Posterior cingulate gyrus (tissue), 11 donors: ENCODE data around the gene EEA1.
"Not testable (repeated sequence)": the region's sequence is repeated elsewhere in the genome, so short reads cannot be mapped to it uniquely, and the experiment has no call there.

Experiments used
- DNase-seq, 10 donors: peaks; one replicate each; pipeline versions ENCODE4 v3.0.0 to v3.0.0-alpha.2; 2020 to 2021; ENCODE audit warnings: mixed read lengths in 3 of 10
- intact Hi-C: fragments of 100-400 bp; cut with DNase I; formaldehyde crosslinking; loops from one replicate; pipeline ENCODE4 v1.15.1; 2023

EEA1 gene

DNA sequence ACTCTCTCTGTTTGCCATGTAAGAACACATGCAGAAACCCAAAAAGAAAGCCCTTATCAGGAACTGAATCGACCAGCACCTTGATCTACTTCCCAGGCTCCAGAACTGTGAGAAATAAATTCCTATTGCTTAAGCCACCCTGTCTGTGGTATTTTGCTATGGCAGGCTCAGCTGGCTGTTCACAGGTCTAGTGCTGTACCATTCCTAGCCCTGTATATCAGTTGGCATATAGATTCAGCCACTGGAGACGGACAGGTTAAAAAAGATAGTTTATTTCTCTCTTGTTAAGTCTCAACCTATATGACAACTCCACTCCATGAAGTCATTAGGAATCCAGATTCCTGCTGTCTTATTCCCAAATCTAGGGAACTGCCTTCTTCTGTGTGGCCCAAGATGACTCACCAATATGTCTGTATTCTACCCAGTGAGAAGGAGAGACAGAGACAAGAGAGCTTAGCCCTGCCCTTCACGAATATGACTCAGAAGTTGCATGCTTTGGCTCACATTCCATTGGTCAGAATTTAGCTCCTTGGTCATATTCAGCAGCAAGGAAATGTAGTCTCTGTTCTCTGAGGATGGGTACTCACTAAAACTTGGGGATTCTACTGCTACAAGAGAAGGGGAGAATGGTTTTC, 169.3 kb downstream of the EEA1 start:
- no peak for DNase-seq
- intact Hi-C loops = no loop called here

DNA sequence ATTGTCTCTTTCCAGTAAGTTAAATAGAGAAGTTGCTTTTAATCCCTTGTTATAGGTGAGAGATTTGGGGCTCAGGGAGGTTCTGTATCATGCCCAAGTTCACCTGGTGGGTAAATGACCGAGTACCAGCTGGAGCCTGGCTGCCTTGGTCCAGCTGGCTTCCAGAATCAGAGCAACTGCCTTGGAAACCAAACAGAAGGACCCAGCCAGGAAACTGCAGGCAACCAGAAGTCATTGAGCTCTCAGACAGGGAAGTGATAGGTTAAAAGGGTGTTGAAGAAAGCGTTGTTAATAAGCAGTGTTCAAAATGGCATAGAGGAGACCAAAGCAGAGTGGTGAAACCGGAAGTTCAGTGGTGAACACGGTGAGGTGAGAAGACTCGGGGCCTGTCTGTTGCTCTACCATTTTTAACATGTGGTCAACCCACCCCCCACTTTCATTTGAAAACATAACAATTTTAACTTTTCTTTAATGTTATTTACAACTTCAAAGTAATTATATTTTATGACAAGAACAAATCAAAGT, 171.4 kb downstream of the EEA1 start:
- intact Hi-C loops = no loop called here
- no peak for DNase-seq

DNA sequence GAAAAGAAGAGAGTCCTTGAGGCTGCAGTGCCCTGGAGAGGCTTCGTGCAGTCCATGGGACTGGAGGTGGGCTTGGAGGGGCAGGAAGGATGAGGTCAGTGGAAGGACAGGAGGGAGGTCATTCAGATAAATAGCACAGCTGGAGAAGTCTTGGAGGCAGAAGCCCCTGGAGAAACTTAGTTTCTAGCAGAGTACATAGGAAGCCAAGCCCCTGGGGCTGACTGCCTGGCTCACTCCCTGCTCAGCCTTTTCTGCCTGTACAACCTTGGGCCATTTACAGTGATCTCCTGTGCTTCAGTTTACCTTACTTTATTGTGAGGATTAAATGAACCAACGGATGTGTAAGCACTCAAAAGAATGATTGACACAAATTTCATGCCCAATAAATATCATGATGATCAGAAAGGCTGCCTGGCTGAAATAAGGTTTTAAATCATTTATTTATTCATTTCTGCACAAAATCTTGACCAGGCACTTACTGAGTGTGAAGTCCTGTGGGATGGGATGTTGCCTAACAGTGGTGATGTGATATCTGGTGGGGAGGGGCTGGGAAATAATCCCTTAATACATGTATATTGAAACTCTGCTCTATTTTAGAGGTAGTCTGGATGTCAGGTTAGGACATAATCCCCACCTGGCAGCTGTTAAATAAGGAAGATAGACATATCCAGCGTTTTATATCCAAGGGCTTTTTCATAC, 172.0 kb downstream of the EEA1 start:
- intact Hi-C loops = no loop called here
- no peak for DNase-seq

DNA sequence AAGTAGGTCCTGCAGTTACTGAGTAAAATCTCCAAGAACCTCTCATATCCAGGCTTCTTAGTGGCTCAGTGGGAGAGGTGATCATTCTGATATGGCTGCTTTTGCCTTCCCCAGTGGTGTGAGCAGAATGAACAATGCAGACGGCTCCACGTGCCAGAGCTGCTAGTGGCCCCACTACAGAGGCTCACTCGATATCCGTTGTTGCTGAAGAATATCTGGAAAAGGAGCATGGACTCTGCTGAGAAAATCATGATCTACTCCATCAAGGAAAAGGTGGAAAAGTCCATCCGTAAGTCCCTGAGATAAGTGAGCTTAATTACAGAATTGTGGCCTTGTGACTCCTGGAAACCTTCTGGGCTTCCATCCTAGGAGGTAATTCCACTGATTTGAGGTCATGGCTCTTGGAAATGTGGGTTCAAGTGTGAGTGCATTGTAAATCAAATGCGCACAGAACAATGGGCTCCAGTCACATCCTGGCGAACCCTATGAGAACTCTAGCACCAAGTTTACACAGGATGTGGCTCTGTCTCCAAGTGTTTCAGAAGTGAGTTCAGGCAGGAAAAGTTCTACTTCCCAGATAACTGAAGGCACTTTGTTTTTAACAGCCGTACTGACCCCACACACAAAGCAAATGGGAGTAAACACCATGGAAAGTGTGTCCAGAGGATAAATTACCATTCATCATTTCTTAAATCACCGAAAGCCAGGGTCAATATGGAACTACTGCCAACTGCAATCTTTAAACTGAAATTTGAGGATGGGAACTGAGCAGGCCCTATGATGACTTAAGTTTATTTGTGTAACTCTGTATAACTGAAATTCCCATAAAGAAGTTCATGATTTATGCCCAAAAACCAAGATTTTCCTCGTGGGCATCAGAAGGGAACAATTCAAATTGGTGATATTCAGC, 174.9 kb downstream of the EEA1 start:
- intact Hi-C loops = no loop called here
- no peak for DNase-seq

DNA sequence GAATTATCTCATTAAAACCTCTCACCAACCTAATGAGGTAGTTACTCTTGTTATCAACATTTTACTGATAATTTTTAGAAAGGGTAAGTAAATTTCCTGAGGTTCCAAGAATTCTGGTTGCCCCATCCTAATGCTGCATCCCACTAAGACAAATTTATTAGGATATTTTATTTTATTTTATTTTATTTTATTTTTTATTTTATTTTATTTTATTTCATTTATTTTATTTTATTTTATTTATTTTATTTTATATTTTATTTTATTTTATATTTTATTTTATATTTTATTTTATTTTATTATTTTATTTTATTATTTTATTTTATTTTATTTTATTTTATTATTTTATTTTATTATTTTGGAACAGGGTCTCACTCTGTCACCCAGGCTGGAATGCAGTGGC, 179.4 kb downstream of the EEA1 start:
- intact Hi-C loops, DNase-seq: not testable (repeated sequence)

DNA sequence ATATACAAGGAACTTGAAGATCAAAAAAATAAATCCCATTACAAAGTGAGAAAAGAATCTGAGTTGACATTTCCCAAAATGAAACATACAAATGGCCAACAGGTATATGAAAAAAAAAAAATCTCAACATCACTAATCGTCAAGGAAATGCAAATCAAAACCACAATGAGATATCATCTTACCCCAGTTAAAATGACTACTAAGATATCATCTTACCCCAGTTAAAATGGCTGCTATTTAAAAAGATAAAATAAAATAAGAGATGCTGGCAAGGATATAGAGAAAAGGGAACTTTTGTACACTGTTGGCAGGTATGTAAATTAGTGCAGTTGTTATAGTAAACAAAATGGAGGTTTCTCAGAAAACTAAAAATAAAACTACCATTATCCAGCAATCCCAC, 181.9 kb downstream of the EEA1 start:
- intact Hi-C loops = no loop called here
- DNase-seq = no peak

DNA sequence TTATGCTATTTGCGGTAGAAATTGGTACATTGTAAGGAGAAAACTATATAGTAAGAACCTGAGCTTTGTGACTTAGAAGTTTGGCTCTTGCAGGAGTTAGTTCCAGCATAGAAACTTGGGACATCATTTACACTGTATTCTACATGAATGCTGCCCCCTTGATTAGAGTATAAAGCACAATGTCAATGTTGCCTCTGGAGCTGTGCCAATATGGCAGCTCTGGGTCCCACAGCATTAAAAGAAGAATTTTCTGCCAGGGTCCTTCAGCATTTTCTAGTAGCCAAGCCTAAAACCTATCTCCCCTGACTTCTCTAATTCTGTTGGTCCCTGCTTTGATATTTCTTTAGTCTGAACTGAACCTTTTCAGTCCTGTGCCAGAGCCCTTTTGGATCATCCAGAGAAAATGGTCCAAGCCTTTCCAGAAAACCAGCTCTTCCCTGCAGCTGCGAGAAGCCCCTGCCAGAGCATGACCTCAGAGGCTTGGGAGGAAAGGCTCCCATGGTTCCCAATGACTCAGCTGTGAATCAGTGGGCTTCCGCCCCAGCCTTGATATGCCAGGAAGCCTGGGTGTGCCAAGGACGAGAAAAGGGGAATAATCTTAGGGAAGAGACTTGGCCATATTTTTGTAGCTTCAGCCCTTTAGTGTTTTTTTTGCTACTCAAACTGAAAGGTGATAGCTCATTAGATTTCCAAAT, 183.1 kb downstream of the EEA1 start:
- intact Hi-C loops = no loop called here
- peak in 8 of 10 donors; percentile 21 to 94 (median 70) for DNase-seq

DNA sequence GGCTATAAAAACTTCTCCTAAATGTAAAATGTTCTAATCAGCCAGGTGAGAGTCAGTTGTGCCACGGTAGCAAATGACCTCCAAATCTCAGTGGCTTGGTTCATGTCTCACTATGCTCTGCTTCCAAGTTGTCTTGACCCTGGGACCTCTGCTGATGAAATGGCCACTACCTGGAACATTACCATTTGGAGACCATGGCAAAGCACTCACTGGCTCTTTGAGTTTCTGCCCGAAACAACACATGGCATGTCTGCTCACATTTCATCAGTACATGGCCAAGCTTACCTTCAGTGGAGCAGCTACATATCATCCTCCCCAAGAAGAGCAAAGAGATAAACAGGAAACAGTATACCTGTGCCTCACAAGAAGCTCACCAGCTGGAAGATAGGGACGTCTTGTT, 186.1 kb downstream of the EEA1 start:
- intact Hi-C loops = no loop called here
- DNase-seq = no peak

DNA sequence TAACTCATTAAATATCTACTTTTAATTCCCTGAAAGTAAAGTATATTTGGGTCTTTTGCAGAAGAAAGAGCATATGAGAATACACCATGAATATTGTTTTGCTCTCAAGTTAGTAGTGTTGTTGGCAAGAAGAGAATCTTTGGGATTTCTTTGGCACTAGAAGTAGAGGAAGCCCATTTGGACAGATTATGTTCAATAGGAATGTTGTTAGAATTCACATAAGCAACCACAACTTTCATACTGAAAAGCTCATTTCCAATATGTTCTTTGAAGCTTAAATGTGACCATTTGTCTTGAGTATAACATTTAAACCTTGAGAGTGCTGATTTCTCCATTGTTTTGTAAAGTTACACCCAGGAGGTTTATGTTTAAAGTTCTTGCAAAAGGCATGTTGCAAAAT, 188.7 kb downstream of the EEA1 start:
- intact Hi-C loops = no loop called here
- no peak for DNase-seq

DNA sequence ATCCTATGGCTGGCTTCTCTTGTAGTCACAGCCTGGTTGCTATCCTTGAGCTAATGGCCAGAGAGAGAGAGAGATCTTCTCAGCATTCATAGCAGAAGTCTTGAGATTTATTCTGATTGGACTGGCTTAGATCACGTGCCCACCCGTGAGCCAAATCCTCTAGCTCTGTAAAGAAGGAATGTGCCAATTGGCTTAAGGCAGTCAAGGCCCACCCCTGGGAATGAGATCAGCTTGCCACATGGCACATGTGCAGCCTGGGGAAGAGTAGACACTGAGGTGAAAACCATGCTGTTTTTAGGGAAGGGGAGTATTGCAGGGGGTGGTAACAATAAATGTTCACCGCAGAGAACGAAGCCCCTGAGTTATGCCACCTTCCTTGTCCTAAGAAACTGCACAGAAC, 190.0 kb downstream of the EEA1 start:
- intact Hi-C loops = no loop called here
- no peak for DNase-seq

DNA sequence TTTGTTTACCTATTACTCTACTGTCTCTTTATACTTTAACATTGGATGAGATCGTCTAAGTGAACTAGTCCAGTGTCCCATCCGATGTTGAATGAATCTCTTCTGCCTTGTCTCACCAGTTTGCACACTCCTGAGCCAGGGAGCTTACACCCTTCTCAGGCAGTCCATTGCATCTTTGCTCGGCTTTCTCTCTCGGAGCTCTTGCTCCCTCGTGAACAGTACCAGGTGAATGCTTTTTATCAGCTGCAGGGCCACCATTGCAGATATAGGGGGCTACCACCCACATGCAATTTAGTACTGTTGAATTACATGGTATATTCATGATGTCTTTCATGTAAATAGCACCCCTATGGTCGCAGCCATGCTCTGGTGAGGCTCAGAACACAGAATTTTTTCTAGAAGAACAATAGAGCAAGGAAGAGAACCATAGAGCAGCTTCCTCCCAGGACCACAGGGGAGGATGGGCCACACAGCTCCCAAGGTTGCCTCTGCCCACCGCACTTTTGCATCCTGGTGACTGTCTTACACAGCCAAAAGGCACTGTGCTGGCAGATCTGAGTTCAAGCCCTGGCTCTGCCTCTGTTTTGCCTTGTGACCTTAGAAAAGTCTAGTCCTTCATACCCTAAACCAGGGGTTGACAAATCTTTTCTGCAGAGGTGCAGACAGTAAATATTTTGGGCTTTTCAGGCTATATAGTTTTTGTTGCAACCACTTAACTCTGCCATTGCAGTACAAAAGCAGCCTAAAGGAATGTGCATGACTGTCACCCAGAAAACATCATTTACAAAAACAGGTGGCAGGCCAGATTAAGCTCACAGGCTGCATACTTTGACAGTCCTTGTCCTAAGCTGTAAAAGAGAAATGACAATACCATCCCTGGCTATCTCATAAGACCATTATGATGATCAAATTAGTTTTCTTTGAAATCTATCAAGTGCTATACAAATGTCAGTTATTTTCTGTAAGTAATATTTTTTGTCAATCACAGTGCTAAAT, 190.9 kb downstream of the EEA1 start:
- intact Hi-C loops = no loop called here
- no peak for DNase-seq

DNA sequence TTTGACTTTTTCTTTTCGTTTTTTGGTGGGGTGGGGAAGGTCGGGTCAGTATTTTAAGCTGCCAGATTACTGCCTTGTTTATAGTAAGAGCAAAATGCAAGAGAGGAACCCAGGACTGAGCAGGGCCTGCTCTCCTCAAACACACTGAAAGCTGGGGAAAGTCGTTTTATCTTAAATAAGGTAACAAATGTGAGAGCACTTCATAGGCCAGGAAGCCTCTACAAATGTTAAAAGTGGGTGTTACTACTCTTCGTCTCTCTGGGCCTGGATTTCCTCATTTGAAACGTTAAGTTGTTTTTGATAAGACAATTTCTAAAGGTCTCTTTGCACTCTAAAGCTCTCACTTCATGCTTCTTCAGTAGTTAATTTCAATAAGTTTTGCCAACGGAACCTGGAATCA, 192.5 kb downstream of the EEA1 start:
- intact Hi-C loops = no loop called here
- DNase-seq = no peak

DNA sequence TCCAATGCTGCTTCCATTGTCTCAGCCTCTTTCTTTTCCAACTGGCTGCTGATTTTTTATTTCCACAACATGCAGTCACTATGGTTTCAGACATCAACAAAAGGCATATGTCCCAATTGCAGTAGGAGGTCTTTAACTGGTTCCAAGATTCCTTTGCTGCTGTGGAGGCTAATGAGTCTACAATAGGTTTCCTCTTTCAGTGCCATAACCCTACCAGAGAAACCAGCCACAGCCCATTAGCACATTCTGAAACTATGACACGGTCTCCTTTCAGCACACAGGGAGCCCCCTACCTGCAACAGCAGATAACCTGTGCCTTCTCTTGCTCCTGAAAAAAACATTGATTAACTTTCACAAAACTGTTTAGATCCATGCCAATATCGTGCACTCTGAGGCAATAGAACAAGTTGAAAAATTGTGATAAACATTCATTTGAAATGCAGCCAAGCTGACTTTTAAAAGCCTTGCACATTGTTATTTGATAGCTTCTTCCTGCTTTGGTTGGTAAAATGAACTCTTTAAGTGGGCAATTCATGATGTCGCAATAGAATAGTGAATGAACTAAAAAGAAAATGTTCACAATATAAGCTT, 193.9 kb downstream of the EEA1 start:
- no peak for DNase-seq
- intact Hi-C loops = no loop called here

DNA sequence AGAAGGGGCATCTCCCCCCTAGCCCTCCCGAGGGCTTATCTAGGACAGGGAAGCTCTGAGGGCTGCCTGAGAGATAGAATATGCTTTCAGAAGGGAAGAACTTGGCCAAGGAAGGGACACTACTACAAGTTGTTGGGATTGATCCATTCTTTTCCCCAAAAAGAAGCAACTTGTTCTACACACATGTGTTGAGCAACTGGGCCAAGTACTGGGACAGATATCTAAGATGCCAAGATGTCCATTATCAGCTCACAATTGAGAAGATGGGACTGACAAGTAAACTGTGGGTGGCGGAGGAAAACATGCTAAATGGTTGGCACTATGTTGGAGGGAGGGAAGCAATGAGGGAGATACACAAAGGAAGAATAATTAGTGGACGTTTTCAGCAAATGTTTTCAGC, 195.4 kb downstream of the EEA1 start:
- intact Hi-C loops = no loop called here
- DNase-seq = no peak

DNA sequence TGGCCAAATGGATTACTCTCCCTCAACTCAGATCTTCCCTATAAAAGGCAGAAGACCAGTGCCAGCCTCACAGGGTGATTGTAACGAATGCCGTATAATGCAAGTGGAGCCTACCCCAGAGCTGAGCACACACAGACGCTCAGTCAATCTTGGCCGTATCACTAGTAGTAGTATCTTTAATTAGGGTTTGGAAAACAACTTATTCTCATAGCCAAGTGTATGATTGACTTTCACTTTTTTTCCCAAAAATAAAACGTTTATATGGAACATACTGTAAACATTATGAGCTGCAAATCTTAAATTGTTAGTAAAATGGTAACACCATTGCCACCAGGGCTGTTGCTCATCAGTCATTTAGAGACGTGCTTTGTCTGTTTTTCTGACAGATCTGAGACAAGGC, 195.9 kb downstream of the EEA1 start:
- DNase-seq = no peak
- intact Hi-C loops = no loop called here

DNA sequence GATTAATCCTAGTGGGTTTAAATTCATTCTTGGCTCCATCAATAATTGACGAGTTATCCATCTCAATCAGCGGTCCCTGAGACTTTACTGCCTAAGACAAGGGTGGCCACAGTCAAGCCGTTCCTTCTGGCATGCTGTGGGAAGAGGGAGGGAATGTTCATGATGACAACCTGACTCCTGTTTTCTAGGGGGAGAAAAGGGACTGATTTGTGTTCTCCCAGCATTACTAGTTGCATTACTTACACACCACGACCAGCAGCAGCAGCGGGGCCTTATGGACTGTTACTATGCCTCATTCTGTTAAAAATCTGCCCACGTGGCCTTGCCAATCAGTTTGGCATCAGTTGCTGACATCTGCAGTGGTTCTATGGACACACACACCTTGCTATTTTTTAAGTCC, 196.4 kb downstream of the EEA1 start:
- intact Hi-C loops = no loop called here
- DNase-seq = no peak

DNA sequence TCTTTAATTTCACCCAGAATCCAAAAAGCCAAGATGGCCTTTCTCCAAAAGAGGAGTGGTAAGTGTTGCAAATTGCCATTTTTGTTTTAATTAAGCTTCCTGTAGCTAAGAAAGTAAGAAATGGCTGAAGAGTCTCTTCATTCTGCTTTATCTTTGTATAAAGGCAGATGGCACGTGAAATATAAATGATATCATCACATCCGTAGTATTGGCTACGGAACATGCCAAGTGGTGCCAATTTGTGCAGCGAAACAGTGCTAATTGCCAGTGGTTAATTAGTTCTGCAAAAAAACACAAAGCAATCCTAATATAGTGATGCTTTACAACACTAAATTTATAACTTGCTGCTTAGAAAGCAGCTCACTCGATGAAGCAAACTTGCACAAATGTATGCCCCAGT, 196.9 kb downstream of the EEA1 start:
- DNase-seq = no peak
- intact Hi-C loops = no loop called here

DNA sequence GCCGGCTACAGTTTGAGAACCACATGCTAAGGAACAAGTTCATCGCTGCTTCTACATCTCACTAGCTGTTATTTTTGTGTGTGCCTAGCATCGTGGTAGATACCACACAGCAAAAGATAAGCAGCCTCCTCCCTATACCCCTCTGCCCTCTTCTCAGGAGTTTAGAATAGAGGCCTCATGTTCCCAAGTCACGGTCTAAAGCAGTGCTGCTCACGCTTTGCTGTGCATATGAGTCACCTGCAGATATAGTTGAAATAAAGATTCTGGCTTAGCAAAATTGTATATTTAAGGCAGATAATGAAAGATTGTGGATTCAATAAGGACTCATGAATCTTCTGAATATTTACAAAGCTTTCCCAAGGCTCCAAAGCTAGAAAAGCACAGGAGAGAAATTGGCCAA, 198.3 kb downstream of the EEA1 start:
- intact Hi-C loops = no loop called here
- no peak for DNase-seq

DNA sequence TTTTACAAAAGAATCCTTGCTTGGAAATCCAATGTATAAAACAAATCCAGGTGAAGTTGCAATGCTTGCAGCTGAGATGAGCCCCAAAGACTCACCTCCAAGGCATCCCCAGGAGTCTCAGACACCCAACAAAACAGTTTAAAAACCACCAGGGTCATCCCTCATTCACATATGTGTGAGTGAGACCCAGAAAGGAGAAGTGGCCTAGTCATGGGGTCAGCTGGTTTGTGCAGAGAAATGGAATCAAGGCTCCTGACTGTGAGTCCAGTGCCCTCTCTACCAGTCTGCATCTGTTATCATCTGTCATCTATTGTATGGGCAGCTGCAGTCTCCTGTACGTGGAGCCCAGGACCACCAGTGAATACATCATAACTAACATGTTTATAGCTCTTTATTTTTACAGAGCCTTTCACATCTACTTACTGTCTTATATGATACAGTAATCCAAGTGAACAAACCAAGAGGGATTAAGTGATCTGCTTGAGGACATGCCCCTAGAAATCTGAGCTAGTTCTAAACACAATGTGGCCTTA, 199.3 kb downstream of the EEA1 start:
- DNase-seq = no peak
- intact Hi-C loops = no loop called here
